ENCODE results near the gene PDE6B. TPM values are rescaled to one million over a fixed set of nuclear protein-coding genes. Genes with fewer than 3 reads are reported as not detected.

Gene PDE6B
- total RNA-seq, 1 experiment from 2014 or later = 10.8 TPM

- Histone ChIP-seq H3K4me2 (ENCODE audit: insufficient read depth, insufficient read length, low read length) (no peak overlapping the region), H3K56ac (ENCODE audit: insufficient read length, low read depth, low read length) (no peak overlapping the region), H3K9ac (ENCODE audit: extremely low read depth, insufficient read length, low read length) (no peak overlapping the region), H3K79me1 (ENCODE audit: insufficient read depth, low read depth, low read length, poor library complexity, severe bottlenecking) (no peaks in the 10 kb centered on the region), H3K79me2 (ENCODE audit: insufficient read depth, low read length) (no peaks in the 10 kb centered on the region), H4K20me1 (ENCODE audit: control insufficient read depth, insufficient read depth, insufficient read length) (no peaks in the 10 kb centered on the region), H2BK120ac (ENCODE audit: low read depth, low read length, poor library complexity, severe bottlenecking) (no peak overlapping the region), H3K27ac (ENCODE audit: insufficient read length, low read depth, low read length) (no peak overlapping the region), H4K8ac (replicated peaks; ENCODE audit: insufficient read length, low read depth, low read length) (no peak overlapping the region), H4K91ac (ENCODE audit: insufficient read length, low read depth, low read length) (no peak overlapping the region), H2BK20ac (ENCODE audit: low read depth, low read length, poor library complexity, severe bottlenecking) (no peak overlapping the region), H3K4me1 (ENCODE audit: insufficient read depth, low read length) (no peaks in the 10 kb centered on the region), H3K9me3 (ENCODE audit: control insufficient read depth, low read depth, low read length) (no peaks in the 10 kb centered on the region), H2AK5ac (ENCODE audit: insufficient read length, low read length) (no peak overlapping the region), H3K27me3 (ENCODE audit: insufficient read depth, low read length) (no peaks in the 10 kb centered on the region), H3K14ac (ENCODE audit: insufficient read depth, low read length) (peak overlapping the region; percentile 14; the same call in 1 of the 2 replicates), H3T11ph (ENCODE audit: low read length) (no peak overlapping the region), H3K4ac (ENCODE audit: low read depth, low read length) (no peak overlapping the region), H2AFZ (ENCODE audit: low read length) (no peak overlapping the region), H2BK15ac (ENCODE audit: low read depth, low read length) (no peak overlapping the region), H4K5ac (ENCODE audit: insufficient read length, low read depth, low read length) (no peak overlapping the region), H3K23ac (ENCODE audit: insufficient read length, low read depth, low read length) (no peak overlapping the region), H2BK12ac (ENCODE audit: insufficient read length, low read depth, low read length) (no peak overlapping the region), H2BK5ac (ENCODE audit: insufficient read length, low read length) (no peak overlapping the region), H3K18ac (ENCODE audit: insufficient read length, low read depth, low read length) (no peak overlapping the region), H3K23me2 (ENCODE audit: insufficient read length, low read depth, low read length, poor library complexity, severe bottlenecking) (no peaks in the 10 kb centered on the region)
- Mint-ChIP-seq H3K27me3 (ENCODE audit: low read depth) (peaks cover 3% of the 10 kb centered on the region), H3K4me1 (peaks cover 5 to 25% of the 10 kb centered on the region in 2 experiments; a peak in 3 of 4 replicates), H3K4me3 (no peak overlapping the region), H3K9me3 (no peaks in the 10 kb centered on the region; a peak in 2 of 5 replicates), H3K27ac (no peak overlapping the region), H3K36me3 (ENCODE audit: insufficient read depth in 1 of 3, low read depth in 3 of 3) (no peaks in the 10 kb centered on the region; a peak in 1 of 7 replicates)
- DNase-seq = no peak
- WGBS (ENCODE audit: extremely low coverage, insufficient read length, low lambda C conversion rate) = no CpG with 5 or more reads among the region's 49 CpGs
- no peak for TF ChIP-seq CTCF (conservative IDR thresholded peaks at IDR 0.05)
These were observed 25.8 kb downstream of the PDE6B start for GRCh38 chr4:650951-651883.

Measured in H9 (cell line).